Endodermal cell (in vitro differentiated cells): ENCODE results near the gene CMTM7. TPM values are rescaled to one million over a fixed set of nuclear protein-coding genes. Genes with fewer than 3 reads are reported as not detected.

Experiments used
- DNase-seq: peaks from one replicate; pipeline ENCODE4 v3.0.0-alpha.2; 2017
- H3K27ac ChIP-seq: 2 replicates; pipeline ENCODE4 v1.5.1; 2013; ENCODE audit warnings: mild to moderate bottlenecking, low read depth, low read length, moderate library complexity
- H3K27me3 ChIP-seq: 2 replicates; pipeline ENCODE4 v1.6.1; 2013; ENCODE audit warnings: mild to moderate bottlenecking, low read length, moderate library complexity; ENCODE audit not compliant: insufficient read depth, control insufficient read depth, poor library complexity, severe bottlenecking
- H3K36me3 ChIP-seq: 2 replicates; pipeline ENCODE4 v1.7.0; 2013; ENCODE audit warnings: mild to moderate bottlenecking, low read length, moderate library complexity; ENCODE audit not compliant: control insufficient read depth, insufficient read depth
- H3K4me1 ChIP-seq: one replicate; pipeline ENCODE4 v1.7.0; 2013; ENCODE audit warnings: low read length; ENCODE audit not compliant: control insufficient read depth, insufficient read depth
- H3K4me3 ChIP-seq: 2 replicates; pipeline ENCODE4 v1.5.1; 2013; ENCODE audit warnings: mild to moderate bottlenecking, low read length, moderate library complexity
- H3K9ac ChIP-seq: 2 replicates; pipeline ENCODE4 v1.6.1; 2013; ENCODE audit warnings: mild to moderate bottlenecking, low read length, moderate library complexity; ENCODE audit not compliant: poor library complexity, severe bottlenecking; ENCODE audit errors: extremely low read depth
- H3K9me3 ChIP-seq: 2 replicates; pipeline ENCODE4 v1.6.1; 2013; ENCODE audit warnings: mild to moderate bottlenecking, low read length, moderate library complexity; ENCODE audit not compliant: control insufficient read depth
- H3K27ac Mint-ChIP-seq: 2 replicates; pipeline ENCODE4 v1.8.0; 2020; ENCODE audit warnings: mixed read lengths
- H3K27me3 Mint-ChIP-seq: 2 replicates; pipeline ENCODE4 v1.8.0; 2021; ENCODE audit warnings: mild to moderate bottlenecking, mixed read lengths; ENCODE audit not compliant: insufficient read depth
- H3K36me3 Mint-ChIP-seq: 2 replicates; pipeline ENCODE4 v1.8.0; 2020; ENCODE audit warnings: low read depth, mixed read lengths
- H3K4me1 Mint-ChIP-seq: 2 replicates; pipeline ENCODE4 v1.8.0; 2020; ENCODE audit warnings: mixed read lengths
- H3K4me3 Mint-ChIP-seq: 2 replicates; pipeline ENCODE4 v1.8.0; 2020; ENCODE audit warnings: mild to moderate bottlenecking, moderate library complexity, mixed read lengths
- H3K9me3 Mint-ChIP-seq: 2 replicates; pipeline ENCODE4 v1.8.0; 2020; ENCODE audit warnings: mild to moderate bottlenecking, mixed read lengths
- WGBS, 2 experiments: methylation state at CpG; one replicate each; pipeline versions ENCODE4 v1.1.5 to v1.1.7; 2013; ENCODE audit warnings: missing lambda C conversion rate in 2 of 2, mixed read lengths in 1 of 2; ENCODE audit not compliant: insufficient coverage in 1 of 2, insufficient read length in 1 of 2; 5-methylcytosine and 5-hydroxymethylcytosine counted together
- total RNA-seq, 2 donors: library from RNA; stranded (reverse); fragmentation: NEBNext Ultra II Directional in 1 of 2; extraction: Animal tissue kit (Norgen Biotek cat#: 25700) in 1 of 2; gene quantifications; 2 replicates in 1 of 2; 3 replicates in 1 of 2; pipeline ENCODE4 v1.2.1, GENCODE V29; 2021
- TF ChIP-seq, protein P1 (sequence below): fragments of 200-600 bp; sonication (generic); conservative IDR thresholded peaks from 2 replicates; pipeline ENCODE4 v1.5.0; 2021; ENCODE audit warnings: antibody characterized with exemption, mild to moderate bottlenecking

CMTM7 gene
- total RNA-seq, 2 donors from 2014 or later, result 11.1 TPM

DNA sequence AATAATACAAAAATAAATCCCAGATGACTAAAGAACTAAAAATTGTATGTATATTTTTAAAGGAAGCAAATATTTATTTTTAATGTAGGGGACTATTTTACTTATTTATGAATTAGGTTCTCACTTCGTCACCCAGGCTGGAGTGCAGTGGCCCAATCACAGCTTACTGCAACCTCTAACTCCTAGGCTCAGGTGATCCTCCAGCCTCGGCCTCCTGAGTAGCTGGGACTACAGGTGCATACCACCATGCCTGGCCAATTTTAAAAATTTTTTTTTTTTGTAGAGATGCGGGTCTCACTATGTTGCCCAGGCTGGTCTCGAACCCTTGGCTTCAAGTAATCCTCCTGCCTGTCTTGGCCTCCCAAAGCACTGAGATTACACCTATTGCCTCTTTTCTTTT lies 42.6 kb downstream of the CMTM7 start:
- Mint-ChIP-seq H3K9me3 (no peaks in the 10 kb centered on the region), H3K27ac (no peak overlapping the region), H3K4me3 (no peak overlapping the region), H3K36me3 (no peaks in the 10 kb centered on the region), H3K27me3 (no peaks in the 10 kb centered on the region), H3K4me1 (peaks cover 10% of the 10 kb centered on the region)
- Histone ChIP-seq H3K27ac (no peak overlapping the region), H3K27me3 (no peaks in the 10 kb centered on the region), H3K9me3 (no peaks in the 10 kb centered on the region), H3K4me3 (no peak overlapping the region), H3K4me1 (no peaks in the 10 kb centered on the region), H3K9ac (no peak overlapping the region), H3K36me3 (no peaks in the 10 kb centered on the region)
- DNase-seq, result no peak
- TF ChIP-seq, protein P1, sequence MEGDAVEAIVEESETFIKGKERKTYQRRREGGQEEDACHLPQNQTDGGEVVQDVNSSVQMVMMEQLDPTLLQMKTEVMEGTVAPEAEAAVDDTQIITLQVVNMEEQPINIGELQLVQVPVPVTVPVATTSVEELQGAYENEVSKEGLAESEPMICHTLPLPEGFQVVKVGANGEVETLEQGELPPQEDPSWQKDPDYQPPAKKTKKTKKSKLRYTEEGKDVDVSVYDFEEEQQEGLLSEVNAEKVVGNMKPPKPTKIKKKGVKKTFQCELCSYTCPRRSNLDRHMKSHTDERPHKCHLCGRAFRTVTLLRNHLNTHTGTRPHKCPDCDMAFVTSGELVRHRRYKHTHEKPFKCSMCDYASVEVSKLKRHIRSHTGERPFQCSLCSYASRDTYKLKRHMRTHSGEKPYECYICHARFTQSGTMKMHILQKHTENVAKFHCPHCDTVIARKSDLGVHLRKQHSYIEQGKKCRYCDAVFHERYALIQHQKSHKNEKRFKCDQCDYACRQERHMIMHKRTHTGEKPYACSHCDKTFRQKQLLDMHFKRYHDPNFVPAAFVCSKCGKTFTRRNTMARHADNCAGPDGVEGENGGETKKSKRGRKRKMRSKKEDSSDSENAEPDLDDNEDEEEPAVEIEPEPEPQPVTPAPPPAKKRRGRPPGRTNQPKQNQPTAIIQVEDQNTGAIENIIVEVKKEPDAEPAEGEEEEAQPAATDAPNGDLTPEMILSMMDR, result no peak
- 93 to 96% methylated on average over 3 to 4 of the region's 4 CpGs for WGBS, 2 experiments

DNA sequence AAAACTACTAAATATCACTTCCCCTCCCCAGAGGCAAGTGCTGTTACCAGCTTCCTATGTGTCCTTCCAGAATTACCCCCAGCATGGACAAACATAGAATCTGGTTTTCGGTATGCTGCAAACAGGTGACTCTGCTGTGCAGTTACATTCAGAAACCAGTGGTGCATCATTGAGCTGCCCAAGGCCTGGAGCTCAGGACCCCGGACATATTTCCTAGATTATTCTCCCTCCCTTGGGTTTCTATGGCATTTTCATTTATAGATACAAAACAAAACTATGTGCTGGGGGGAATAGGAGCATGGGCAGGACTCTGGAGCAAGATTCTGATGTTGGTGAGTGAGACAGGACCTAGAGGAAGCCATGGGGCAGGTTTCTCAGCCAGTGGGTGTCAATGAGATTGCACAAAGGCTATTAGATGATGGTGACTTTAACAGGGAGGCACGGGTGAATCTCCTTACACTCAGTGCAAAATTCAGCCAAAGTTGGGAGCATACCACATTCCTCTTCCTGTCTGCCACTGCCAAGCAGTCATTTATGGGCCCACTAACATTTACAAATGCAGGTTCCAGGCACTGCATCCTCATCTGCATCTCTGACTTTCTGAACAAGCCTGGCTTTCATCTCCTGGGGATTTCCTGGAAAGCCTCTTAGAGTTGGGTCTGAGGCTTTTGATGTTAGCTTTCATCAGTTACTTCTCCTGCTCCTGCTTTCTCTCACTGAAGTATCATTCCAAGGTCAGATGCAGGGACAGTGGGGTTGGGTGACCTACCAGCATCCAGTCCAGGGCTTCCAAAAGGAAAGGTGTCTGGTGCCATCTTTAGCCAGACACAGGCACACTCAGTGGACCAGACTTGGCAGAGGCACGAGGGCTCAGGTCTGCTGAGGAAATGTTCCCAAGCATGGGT lies 44.5 kb downstream of the CMTM7 start:
- peaks cover 5% of the 10 kb centered on the region for H3K4me1 Mint-ChIP-seq
- DNase-seq, result no peak
- no peak overlapping the region for H3K4me3 Mint-ChIP-seq
- Histone ChIP-seq H3K9ac (no peak overlapping the region), H3K4me3 (no peak overlapping the region), H3K9me3 (no peaks in the 10 kb centered on the region), H3K27me3 (no peaks in the 10 kb centered on the region), H3K27ac (no peak overlapping the region), H3K36me3 (no peaks in the 10 kb centered on the region), H3K4me1 (no peaks in the 10 kb centered on the region)
- TF ChIP-seq, protein P1, result no peak
- H3K9me3 Mint-ChIP-seq, result no peaks in the 10 kb centered on the region
- no peak overlapping the region for H3K27ac Mint-ChIP-seq
- WGBS, 2 experiments, result 76 to 91% methylated on average over 4 of the region's 4 CpGs
- H3K36me3 Mint-ChIP-seq, result no peaks in the 10 kb centered on the region
- no peaks in the 10 kb centered on the region for H3K27me3 Mint-ChIP-seq

DNA sequence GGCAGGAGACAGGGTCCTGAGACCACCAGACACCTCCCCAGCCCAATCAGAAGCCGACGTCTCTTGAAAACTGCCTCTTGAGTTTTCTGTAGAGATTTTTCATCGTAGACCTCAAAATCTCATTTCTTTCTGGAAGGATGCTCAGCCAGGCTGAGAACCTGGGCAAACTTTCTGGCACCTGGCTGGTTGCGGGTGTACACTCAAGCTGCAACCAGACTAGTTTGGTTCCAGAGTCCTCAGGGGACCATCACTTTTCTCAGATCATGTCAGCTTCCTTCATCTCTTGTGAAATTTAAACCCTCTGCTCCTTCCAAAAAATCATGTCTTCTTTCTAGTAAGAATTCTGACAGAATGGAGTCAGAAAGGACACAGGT lies 45.1 kb downstream of the CMTM7 start:
- H3K36me3 Mint-ChIP-seq, result no peaks in the 10 kb centered on the region
- Histone ChIP-seq H3K4me3 (no peak overlapping the region), H3K9ac (no peak overlapping the region), H3K27ac (no peak overlapping the region), H3K9me3 (no peaks in the 10 kb centered on the region), H3K4me1 (no peaks in the 10 kb centered on the region), H3K36me3 (no peaks in the 10 kb centered on the region), H3K27me3 (no peaks in the 10 kb centered on the region)
- H3K4me1 Mint-ChIP-seq, result peaks cover 5% of the 10 kb centered on the region
- no peaks in the 10 kb centered on the region for H3K27me3 Mint-ChIP-seq
- TF ChIP-seq, protein P1, result no peak
- H3K4me3 Mint-ChIP-seq, result no peak overlapping the region
- H3K9me3 Mint-ChIP-seq, result no peaks in the 10 kb centered on the region
- DNase-seq, result no peak
- H3K27ac Mint-ChIP-seq, result no peak overlapping the region
- WGBS, 2 experiments, result 94 to 96% methylated on average over 4 of the region's 4 CpGs
